Ishikawa (cell line): ENCODE data around the gene LTO1.

ENCODE experiments used
- CEBPB ChIP-seq: IDR thresholded peaks from 2 replicates; pipeline ENCODE4 v1.6.1; 2012
- CREB1 ChIP-seq: IDR thresholded peaks from 2 replicates; pipeline ENCODE4 v1.6.1; 2012; ENCODE audit warnings: low read depth
- EGR1 ChIP-seq: IDR thresholded peaks from 2 replicates; pipeline ENCODE4 v1.6.1; 2012
- EP300 ChIP-seq: IDR thresholded peaks from 2 replicates; pipeline ENCODE4 v1.6.1; 2012; ENCODE audit warnings: borderline replicate concordance
- FOXM1 ChIP-seq: IDR thresholded peaks from 2 replicates; pipeline ENCODE4 v1.6.1; 2012; ENCODE audit warnings: low read depth, borderline replicate concordance
- NFIC ChIP-seq: IDR thresholded peaks from 2 replicates; pipeline ENCODE4 v1.6.1; 2012
- RAD21 ChIP-seq: IDR thresholded peaks from 2 replicates; pipeline ENCODE4 v1.6.1; 2012; ENCODE audit warnings: low read depth
- TAF1 ChIP-seq: IDR thresholded peaks from 2 replicates; pipeline ENCODE4 v1.6.1; 2012; ENCODE audit warnings: low read depth, mild to moderate bottlenecking
- TCF12 ChIP-seq: IDR thresholded peaks from 2 replicates; pipeline ENCODE4 v1.6.1; 2012; ENCODE audit warnings: low read depth
- TEAD4 ChIP-seq: IDR thresholded peaks from 2 replicates; pipeline ENCODE4 v1.6.1; 2012
- USF1 ChIP-seq: IDR thresholded peaks from 2 replicates; pipeline ENCODE4 v1.6.1; 2012
- YY1 ChIP-seq: IDR thresholded peaks from 2 replicates; pipeline ENCODE4 v1.6.1; 2012; ENCODE audit warnings: low read depth
- ZBTB7A ChIP-seq: IDR thresholded peaks from 2 replicates; pipeline ENCODE4 v1.6.1; 2012; ENCODE audit warnings: low read depth
- TF ChIP-seq, protein P1 (sequence below): IDR thresholded peaks from 2 replicates; pipeline ENCODE4 v1.6.1; 2012
- TF ChIP-seq, protein P2 (sequence below): IDR thresholded peaks from 2 replicates; pipeline ENCODE4 v1.6.1; 2012; ENCODE audit warnings: low read depth, mild to moderate bottlenecking

The LTO1 gene

GRCh38 chr11:69708736-69709401, 33.7 kb upstream of the LTO1 start:
- TF ChIP-seq, protein P1, sequence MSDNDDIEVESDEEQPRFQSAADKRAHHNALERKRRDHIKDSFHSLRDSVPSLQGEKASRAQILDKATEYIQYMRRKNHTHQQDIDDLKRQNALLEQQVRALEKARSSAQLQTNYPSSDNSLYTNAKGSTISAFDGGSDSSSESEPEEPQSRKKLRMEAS, result no peak
- TF ChIP-seq RAD21 (no peak; the same call in 1 of the 2 replicates), EP300 (no peak), USF1 (no peak), EGR1 (no peak), ZBTB7A (no peak), YY1 (no peak), TEAD4 (no peak), CEBPB (no peak), FOXM1 (no peak), TAF1 (no peak), NFIC (no peak)
- TF ChIP-seq, protein P2, sequence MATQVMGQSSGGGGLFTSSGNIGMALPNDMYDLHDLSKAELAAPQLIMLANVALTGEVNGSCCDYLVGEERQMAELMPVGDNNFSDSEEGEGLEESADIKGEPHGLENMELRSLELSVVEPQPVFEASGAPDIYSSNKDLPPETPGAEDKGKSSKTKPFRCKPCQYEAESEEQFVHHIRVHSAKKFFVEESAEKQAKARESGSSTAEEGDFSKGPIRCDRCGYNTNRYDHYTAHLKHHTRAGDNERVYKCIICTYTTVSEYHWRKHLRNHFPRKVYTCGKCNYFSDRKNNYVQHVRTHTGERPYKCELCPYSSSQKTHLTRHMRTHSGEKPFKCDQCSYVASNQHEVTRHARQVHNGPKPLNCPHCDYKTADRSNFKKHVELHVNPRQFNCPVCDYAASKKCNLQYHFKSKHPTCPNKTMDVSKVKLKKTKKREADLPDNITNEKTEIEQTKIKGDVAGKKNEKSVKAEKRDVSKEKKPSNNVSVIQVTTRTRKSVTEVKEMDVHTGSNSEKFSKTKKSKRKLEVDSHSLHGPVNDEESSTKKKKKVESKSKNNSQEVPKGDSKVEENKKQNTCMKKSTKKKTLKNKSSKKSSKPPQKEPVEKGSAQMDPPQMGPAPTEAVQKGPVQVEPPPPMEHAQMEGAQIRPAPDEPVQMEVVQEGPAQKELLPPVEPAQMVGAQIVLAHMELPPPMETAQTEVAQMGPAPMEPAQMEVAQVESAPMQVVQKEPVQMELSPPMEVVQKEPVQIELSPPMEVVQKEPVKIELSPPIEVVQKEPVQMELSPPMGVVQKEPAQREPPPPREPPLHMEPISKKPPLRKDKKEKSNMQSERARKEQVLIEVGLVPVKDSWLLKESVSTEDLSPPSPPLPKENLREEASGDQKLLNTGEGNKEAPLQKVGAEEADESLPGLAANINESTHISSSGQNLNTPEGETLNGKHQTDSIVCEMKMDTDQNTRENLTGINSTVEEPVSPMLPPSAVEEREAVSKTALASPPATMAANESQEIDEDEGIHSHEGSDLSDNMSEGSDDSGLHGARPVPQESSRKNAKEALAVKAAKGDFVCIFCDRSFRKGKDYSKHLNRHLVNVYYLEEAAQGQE, result no peak

DNA sequence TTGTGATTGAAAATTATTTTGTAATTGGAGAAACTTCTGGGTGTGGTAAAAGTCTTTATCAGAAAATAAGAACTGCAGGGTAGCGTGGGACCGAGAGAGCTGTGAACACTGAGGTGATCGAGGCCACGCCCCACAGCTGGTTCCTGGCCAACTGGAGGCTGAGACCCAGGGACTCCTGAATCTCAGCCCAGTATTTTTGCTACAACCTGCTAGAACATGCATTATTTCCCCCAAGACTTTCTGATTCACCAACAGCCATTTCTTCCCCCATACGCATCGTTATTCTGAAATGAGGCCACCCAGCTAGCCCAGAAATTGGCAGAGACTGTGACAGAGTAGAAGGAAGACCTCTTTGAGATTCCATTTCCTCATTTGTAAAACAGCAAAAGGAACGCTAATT, 32.0 kb upstream of the LTO1 start:
- TF ChIP-seq ZBTB7A (no peak), TEAD4 (no peak), YY1 (no peak), FOXM1 (no peak)
- TF ChIP-seq, protein P2, result no peak
- TF ChIP-seq, protein P1, result no peak

- TF ChIP-seq TAF1, result no peak
- TF ChIP-seq YY1, result no peak
- TF ChIP-seq, protein P2, result no peak
- no peak for TF ChIP-seq TCF12
- TF ChIP-seq RAD21, result no peak
- no peak for TF ChIP-seq NFIC
- no peak for TF ChIP-seq EP300
- TF ChIP-seq TEAD4, result no peak
- TF ChIP-seq CREB1, result no peak
- no peak for TF ChIP-seq EGR1
- no peak for TF ChIP-seq USF1
- TF ChIP-seq CEBPB, result no peak
- no peak for TF ChIP-seq ZBTB7A
- TF ChIP-seq, protein P1, result no peak
- no peak for TF ChIP-seq FOXM1
Measured at GRCh38 chr11:69705901-69706787, 31.0 kb upstream of the LTO1 start.

DNA sequence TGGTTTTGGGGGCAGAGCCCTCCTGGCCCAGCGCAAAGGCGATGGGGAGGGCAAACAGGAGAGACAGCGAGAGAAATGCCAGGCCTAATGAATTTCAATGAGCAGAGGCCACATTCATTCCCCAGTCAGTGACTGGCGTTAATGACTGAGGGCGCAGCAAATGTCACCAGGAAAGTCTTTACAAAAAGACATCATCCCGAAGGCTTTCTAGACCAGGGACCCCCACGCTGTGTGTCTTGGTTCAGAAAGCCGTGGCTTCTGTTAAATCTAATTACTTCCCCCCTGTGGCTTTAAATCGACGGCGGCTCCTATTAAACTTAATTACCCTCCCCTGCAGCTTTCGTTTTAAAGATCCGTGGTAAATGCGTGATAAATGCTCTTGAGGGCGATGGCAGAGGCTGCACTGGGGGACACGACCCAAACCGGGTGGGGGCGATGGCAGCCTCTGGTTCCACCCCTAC, 30.2 kb upstream of the LTO1 start:
- no peak for TF ChIP-seq FOXM1
- TF ChIP-seq, protein P1, result no peak
- no peak for TF ChIP-seq YY1
- TF ChIP-seq NFIC, result no peak
- TF ChIP-seq TCF12, result no peak
- TF ChIP-seq TAF1, result no peak
- TF ChIP-seq, protein P2, result no peak
- TF ChIP-seq EP300, result no peak
- no peak for TF ChIP-seq TEAD4
- TF ChIP-seq ZBTB7A, result no peak
- TF ChIP-seq CEBPB, result no peak
- TF ChIP-seq RAD21, result no peak
- no peak for TF ChIP-seq EGR1
- no peak for TF ChIP-seq CREB1
- no peak for TF ChIP-seq USF1
